Osteocyte (in vitro differentiated cells): ENCODE measurements around the gene TMEM80. TPM values are rescaled to one million over a fixed set of nuclear protein-coding genes. Genes with fewer than 3 reads are reported as not detected.

Experiments used
- DNase-seq: peaks from one replicate; pipeline ENCODE4 v3.0.0; 2021; ENCODE audit warnings: mixed read lengths; ENCODE audit not compliant: unreplicated experiment; ENCODE audit errors: extremely low spot score
- H3K27ac Mint-ChIP-seq: one replicate; pipeline ENCODE4 v1.8.0; 2021; ENCODE audit warnings: mild to moderate bottlenecking, mixed read lengths; ENCODE audit not compliant: unreplicated experiment
- H3K27me3 Mint-ChIP-seq: one replicate; pipeline ENCODE4 v1.8.0; 2021; ENCODE audit warnings: mixed read lengths; ENCODE audit not compliant: unreplicated experiment
- H3K36me3 Mint-ChIP-seq: one replicate; pipeline ENCODE4 v1.8.0; 2021; ENCODE audit warnings: mixed read lengths; ENCODE audit not compliant: unreplicated experiment
- H3K4me1 Mint-ChIP-seq: one replicate; pipeline ENCODE4 v1.8.0; 2021; ENCODE audit warnings: mixed read lengths; ENCODE audit not compliant: unreplicated experiment
- H3K4me3 Mint-ChIP-seq: one replicate; pipeline ENCODE4 v1.8.0; 2021; ENCODE audit warnings: mild to moderate bottlenecking, moderate library complexity, mixed read lengths; ENCODE audit not compliant: unreplicated experiment
- H3K9me3 Mint-ChIP-seq: one replicate; pipeline ENCODE4 v1.8.0; 2021; ENCODE audit warnings: mixed read lengths; ENCODE audit not compliant: unreplicated experiment
- CTCF ChIP-seq: fragments of 200-600 bp; sonication (generic); IDR thresholded peaks from 2 replicates; pipeline ENCODE4 v1.5.0; 2021; ENCODE audit warnings: antibody characterized with exemption, mild to moderate bottlenecking, moderate library complexity
- total RNA-seq: library from RNA; stranded (reverse); gene quantifications from 2 replicates; pipeline ENCODE4 v1.2.1, GENCODE V29; 2021

Gene TMEM80
- total RNA-seq, 1 donor from 2014 or later = 43.9 TPM

DNA sequence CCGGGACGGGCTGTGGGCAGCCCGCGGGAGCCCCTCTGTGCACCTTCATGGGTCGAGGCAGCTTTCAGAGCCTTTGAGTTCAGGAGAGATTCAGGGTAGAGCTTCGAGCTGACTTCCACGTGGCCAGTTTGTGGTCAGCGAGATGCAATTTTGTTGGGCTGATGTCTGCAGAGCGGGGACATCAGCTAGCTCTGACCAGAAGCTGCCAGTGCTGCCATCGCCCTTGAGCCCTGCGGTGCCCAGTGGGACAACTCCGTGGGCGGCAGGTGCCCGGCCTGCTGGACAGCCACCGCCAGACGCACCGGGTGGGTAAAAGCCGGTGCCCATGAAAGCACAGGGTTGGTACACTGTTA, 52.4 kb downstream of the TMEM80 start:
- Mint-ChIP-seq H3K4me3 (peak overlapping the region; percentile 87), H3K27me3 (no peaks in the 10 kb centered on the region), H3K9me3 (no peaks in the 10 kb centered on the region), H3K4me1 (peaks cover 27% of the 10 kb centered on the region), H3K27ac (peak overlapping the region; percentile 90), H3K36me3 (peaks cover 2% of the 10 kb centered on the region)
- no peak for DNase-seq
- TF ChIP-seq CTCF = no peak

DNA sequence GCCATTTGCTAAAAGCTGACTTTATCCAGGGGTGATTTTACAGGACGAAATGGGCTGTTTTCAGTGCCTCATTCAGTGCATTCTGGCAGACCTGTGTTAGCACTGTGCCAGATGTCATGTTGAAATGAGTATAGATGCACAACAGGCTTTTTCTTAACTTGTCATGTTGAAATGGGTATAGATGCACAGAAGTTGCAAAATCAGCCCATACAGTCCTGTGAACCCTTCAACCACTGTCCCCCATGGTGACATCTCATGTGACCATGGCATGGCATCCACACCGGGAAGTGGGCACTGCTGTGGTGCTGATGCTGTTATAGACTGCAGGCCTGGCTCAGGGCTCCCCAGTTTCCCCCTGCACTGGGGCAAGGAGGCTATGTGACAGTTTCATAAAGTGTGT, 54.1 kb downstream of the TMEM80 start:
- no peaks in the 10 kb centered on the region for H3K9me3 Mint-ChIP-seq
- peaks cover 27% of the 10 kb centered on the region for H3K4me1 Mint-ChIP-seq
- TF ChIP-seq CTCF = no peak
- H3K36me3 Mint-ChIP-seq = peaks cover 2% of the 10 kb centered on the region
- no peaks in the 10 kb centered on the region for H3K27me3 Mint-ChIP-seq
- H3K27ac Mint-ChIP-seq = peak overlapping the region; percentile 50
- peak overlapping the region; percentile 38 for H3K4me3 Mint-ChIP-seq
- no peak for DNase-seq

Other genes with a start within 250 kb of the TMEM80 start
- gene PTDSS2, start 245.5 kb upstream of the TMEM80 start, total RNA-seq = 55.3 and 56.1 TPM in 2 replicates
- 151 and 160 TPM in 2 replicates for gene RNH1, start 188.6 kb upstream of the TMEM80 start, total RNA-seq
- gene HRAS, start 160.2 kb upstream of the TMEM80 start, total RNA-seq = 68.3 and 69.4 TPM in 2 replicates
- gene LRRC56, start 158.3 kb upstream of the TMEM80 start, total RNA-seq = 3.2 and 3.7 TPM in 2 replicates
- gene LMNTD2, start 135.1 kb upstream of the TMEM80 start, total RNA-seq = 6.0 and 6.4 TPM in 2 replicates
- gene RASSF7, start 134.8 kb upstream of the TMEM80 start, total RNA-seq = 8.0 and 9.3 TPM in 2 replicates
- 31.5 TPM in 2 replicates for gene PHRF1, start 119.3 kb upstream of the TMEM80 start, total RNA-seq
- gene IRF7, start 79.9 kb upstream of the TMEM80 start, total RNA-seq = 14.4 and 15.4 TPM in 2 replicates
- not detected in 2 replicates for gene CDHR5, start 70.9 kb upstream of the TMEM80 start, total RNA-seq
- not detected in 2 replicates for gene SCT, start 68.6 kb upstream of the TMEM80 start, total RNA-seq
- gene DRD4, start 58.5 kb upstream of the TMEM80 start, total RNA-seq = 1.7 and 1.8 TPM in 2 replicates
- gene DEAF1, start 594 bp upstream of the TMEM80 start, total RNA-seq = 113 and 121 TPM in 2 replicates
- gene EPS8L2, start 10.4 kb downstream of the TMEM80 start, total RNA-seq = 32.4 and 39.3 TPM in 2 replicates
- gene TALDO1, start 51.6 kb downstream of the TMEM80 start, total RNA-seq = 156 and 171 TPM in 2 replicates
- gene GATD1, start 81.7 kb downstream of the TMEM80 start, total RNA-seq = 79.1 and 84.4 TPM in 2 replicates
- 0.21 and 0.27 TPM in 2 replicates for gene CEND1, start 94.3 kb downstream of the TMEM80 start, total RNA-seq
- 18.7 and 19.7 TPM in 2 replicates for gene SLC25A22, start 102.5 kb downstream of the TMEM80 start, total RNA-seq
- gene PIDD1, start 109.4 kb downstream of the TMEM80 start, total RNA-seq = 13.4 and 15.6 TPM in 2 replicates
- 1,500 and 1,514 TPM in 2 replicates for gene RPLP2, start 114.2 kb downstream of the TMEM80 start, total RNA-seq
- 83.8 and 96.4 TPM in 2 replicates for gene PNPLA2, start 123.1 kb downstream of the TMEM80 start, total RNA-seq
- gene CRACR2B, start 132.1 kb downstream of the TMEM80 start, total RNA-seq = 3.9 and 4.2 TPM in 2 replicates
- 377 and 379 TPM in 2 replicates for gene CD151, start 137.1 kb downstream of the TMEM80 start, total RNA-seq
- gene POLR2L, start 146.7 kb downstream of the TMEM80 start, total RNA-seq = 170 and 193 TPM in 2 replicates
- 163 and 175 TPM in 2 replicates for gene TSPAN4, start 147.0 kb downstream of the TMEM80 start, total RNA-seq
- gene CHID1, start 215.0 kb downstream of the TMEM80 start, total RNA-seq = 112 and 120 TPM in 2 replicates
- gene AP2A2, start 230.1 kb downstream of the TMEM80 start, total RNA-seq = 96.7 and 102 TPM in 2 replicates